KMS-11 (cell line): Measurements from ENCODE around the gene TBC1D1.
"Not testable (repeated sequence)": the region's sequence is repeated elsewhere in the genome, so short reads cannot be mapped to it uniquely, and the experiment has no call there.

Source experiments
- H2AFZ ChIP-seq: fragments of 200-600 bp; sonication (generic); 2 replicates; pipeline ENCODE4 v1.6.1; 2016; ENCODE audit warnings: antibody characterized with exemption, mixed run types, low read depth
- H3K27ac ChIP-seq: fragments of 200-600 bp; sonication (generic); 2 replicates; pipeline ENCODE4 v1.6.1; 2016; ENCODE audit warnings: mild to moderate bottlenecking, mixed run types
- H3K27me3 ChIP-seq: fragments of 200-600 bp; sonication (generic); 2 replicates; pipeline ENCODE4 v1.6.1; 2017; ENCODE audit warnings: mild to moderate bottlenecking, low read depth, mixed run types, moderate library complexity; ENCODE audit not compliant: insufficient read depth
- H3K36me3 ChIP-seq: fragments of 200-600 bp; sonication (generic); 2 replicates; pipeline ENCODE4 v1.6.1; 2017; ENCODE audit warnings: mild to moderate bottlenecking, mixed run types; ENCODE audit not compliant: insufficient read depth
- H3K4me1 ChIP-seq: fragments of 200-600 bp; sonication (generic); 2 replicates; pipeline ENCODE4 v1.6.1; 2016; ENCODE audit warnings: mild to moderate bottlenecking, low read depth, mixed run types; ENCODE audit not compliant: poor library complexity, severe bottlenecking
- H3K4me2 ChIP-seq: fragments of 200-600 bp; sonication (generic); 2 replicates; pipeline ENCODE4 v1.7.0; 2016; ENCODE audit warnings: mild to moderate bottlenecking, mixed run types
- H3K4me3 ChIP-seq: fragments of 200-600 bp; sonication (generic); IDR thresholded peaks from 2 replicates; pipeline ENCODE4 v1.6.1; 2017; ENCODE audit warnings: low read depth, low read length, mixed read lengths; ENCODE audit not compliant: insufficient read depth
- H3K79me2 ChIP-seq: fragments of 200-600 bp; sonication (generic); 2 replicates; pipeline ENCODE4 v1.6.1; 2016; ENCODE audit warnings: low read depth, mixed run types; ENCODE audit not compliant: insufficient read depth
- H3K9ac ChIP-seq: fragments of 200-600 bp; sonication (generic); 2 replicates; pipeline ENCODE4 v1.6.1; 2016; ENCODE audit warnings: mild to moderate bottlenecking, mixed run types
- H4K20me1 ChIP-seq: fragments of 200-600 bp; sonication (generic); 2 replicates; pipeline ENCODE4 v1.6.1; 2016; ENCODE audit warnings: mild to moderate bottlenecking, mixed run types; ENCODE audit not compliant: insufficient read depth
- TF ChIP-seq, protein P1 (sequence below): fragments of 200-600 bp; sonication (generic); conservative IDR thresholded peaks from 2 replicates; pipeline ENCODE4 v1.6.1; 2017; ENCODE audit warnings: low read depth, mild to moderate bottlenecking, antibody characterized with exemption, low read length, moderate library complexity, mixed read lengths

TBC1D1 gene

DNA sequence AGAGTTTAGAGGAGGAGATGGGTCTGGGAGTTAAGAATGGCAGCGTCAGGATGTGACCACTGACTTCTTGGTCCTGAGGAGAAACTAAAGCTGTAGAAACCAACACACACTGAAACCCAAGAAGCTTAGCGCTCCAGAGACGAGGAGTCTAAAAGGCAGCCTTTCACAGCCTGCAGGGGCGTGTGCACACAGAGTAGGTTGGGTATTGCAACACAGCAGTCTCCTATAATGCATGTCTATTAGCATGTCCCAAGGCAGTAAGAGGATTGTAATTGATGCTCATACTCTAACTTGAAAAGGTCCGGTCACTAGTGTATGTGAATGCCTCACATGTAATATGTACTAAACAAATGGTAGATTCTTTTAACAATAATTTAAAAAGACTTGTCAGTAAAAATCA is 126.7 kb downstream of the TBC1D1 start:
- H2AFZ ChIP-seq, result no peak overlapping the region
- no peak overlapping the region for H3K4me2 ChIP-seq
- H3K36me3 ChIP-seq, result no peaks in the 10 kb centered on the region
- no peaks in the 10 kb centered on the region for H3K27me3 ChIP-seq
- H4K20me1 ChIP-seq, result no peaks in the 10 kb centered on the region
- TF ChIP-seq, protein P1, sequence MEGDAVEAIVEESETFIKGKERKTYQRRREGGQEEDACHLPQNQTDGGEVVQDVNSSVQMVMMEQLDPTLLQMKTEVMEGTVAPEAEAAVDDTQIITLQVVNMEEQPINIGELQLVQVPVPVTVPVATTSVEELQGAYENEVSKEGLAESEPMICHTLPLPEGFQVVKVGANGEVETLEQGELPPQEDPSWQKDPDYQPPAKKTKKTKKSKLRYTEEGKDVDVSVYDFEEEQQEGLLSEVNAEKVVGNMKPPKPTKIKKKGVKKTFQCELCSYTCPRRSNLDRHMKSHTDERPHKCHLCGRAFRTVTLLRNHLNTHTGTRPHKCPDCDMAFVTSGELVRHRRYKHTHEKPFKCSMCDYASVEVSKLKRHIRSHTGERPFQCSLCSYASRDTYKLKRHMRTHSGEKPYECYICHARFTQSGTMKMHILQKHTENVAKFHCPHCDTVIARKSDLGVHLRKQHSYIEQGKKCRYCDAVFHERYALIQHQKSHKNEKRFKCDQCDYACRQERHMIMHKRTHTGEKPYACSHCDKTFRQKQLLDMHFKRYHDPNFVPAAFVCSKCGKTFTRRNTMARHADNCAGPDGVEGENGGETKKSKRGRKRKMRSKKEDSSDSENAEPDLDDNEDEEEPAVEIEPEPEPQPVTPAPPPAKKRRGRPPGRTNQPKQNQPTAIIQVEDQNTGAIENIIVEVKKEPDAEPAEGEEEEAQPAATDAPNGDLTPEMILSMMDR, result no peak
- H3K4me1 ChIP-seq, result no peaks in the 10 kb centered on the region
- H3K4me3 ChIP-seq, result no peak overlapping the region
- no peak overlapping the region for H3K27ac ChIP-seq
- no peak overlapping the region for H3K9ac ChIP-seq
- H3K79me2 ChIP-seq, result no peaks in the 10 kb centered on the region

DNA sequence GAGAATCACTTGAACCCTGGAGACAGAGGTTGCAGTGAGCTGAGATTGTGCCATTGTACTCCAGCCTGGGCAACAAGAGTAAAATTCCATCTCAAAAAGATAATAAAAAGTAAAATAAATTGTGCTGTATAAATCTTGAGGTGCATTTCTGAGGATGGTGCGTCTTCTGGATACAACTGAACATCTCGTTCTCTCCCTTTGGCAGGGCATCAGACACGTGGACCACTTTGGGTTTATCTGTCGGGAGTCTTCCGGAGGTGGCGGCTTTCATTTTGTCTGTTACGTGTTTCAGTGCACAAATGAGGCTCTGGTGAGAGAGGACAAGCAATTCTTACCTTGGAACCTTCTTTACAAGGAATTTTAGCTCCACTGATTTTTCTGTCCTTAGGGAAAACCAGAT is 129.5 kb downstream of the TBC1D1 start:
- Histone ChIP-seq H2AFZ (no peak overlapping the region), H3K79me2 (no peaks in the 10 kb centered on the region), H4K20me1 (no peaks in the 10 kb centered on the region), H3K9ac (no peak overlapping the region), H3K27me3 (no peaks in the 10 kb centered on the region), H3K4me1 (no peaks in the 10 kb centered on the region), H3K4me2 (no peak overlapping the region), H3K27ac (no peak overlapping the region), H3K4me3 (no peak overlapping the region), H3K36me3 (no peaks in the 10 kb centered on the region)
- TF ChIP-seq, protein P1, result no peak

DNA sequence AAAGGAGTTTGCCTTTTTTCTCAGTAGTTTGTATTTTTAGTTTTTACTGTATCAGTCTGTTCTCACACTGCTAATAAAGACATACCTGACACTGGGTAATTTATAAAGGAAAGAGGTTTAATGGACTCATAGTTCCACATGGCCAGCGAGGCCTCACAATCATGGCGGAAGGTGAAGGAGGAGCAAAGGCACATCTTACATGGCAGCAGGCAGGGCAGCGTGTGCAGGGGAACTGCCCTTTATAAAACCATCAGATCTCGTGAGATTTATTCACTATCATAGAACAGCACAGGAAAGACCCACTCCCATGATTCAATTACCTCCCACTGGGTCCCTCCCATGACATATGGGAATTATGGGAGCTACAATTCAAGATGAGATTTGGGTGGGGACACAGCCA is 130.1 kb downstream of the TBC1D1 start:
- H3K4me1 ChIP-seq, H3K4me3 ChIP-seq, H3K9ac ChIP-seq, H4K20me1 ChIP-seq, H2AFZ ChIP-seq, H3K79me2 ChIP-seq, H3K27me3 ChIP-seq, H3K27ac ChIP-seq, H3K36me3 ChIP-seq, H3K4me2 ChIP-seq: not testable (repeated sequence)

DNA sequence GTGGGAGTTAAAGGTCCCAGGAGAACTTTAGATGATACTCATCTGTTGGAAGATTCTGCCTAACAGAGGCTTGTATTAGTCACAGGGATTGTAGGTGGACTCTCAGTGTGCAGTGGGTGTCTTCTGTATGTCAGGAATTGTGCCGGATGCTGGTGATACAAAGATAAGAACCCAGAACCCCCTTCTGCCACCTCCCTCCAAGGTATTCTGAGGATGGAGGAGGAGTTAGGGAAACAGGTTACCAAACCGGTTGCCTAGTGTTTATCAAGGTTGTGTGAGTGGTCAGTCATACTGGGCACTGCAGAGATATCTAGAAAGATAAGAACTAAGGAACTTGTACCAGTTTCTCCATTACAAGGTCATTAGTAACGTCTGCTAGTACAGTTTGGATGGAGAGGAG is 130.9 kb downstream of the TBC1D1 start:
- Histone ChIP-seq H2AFZ (no peak overlapping the region), H3K4me3 (no peak overlapping the region), H3K79me2 (no peaks in the 10 kb centered on the region), H3K27ac (no peak overlapping the region), H3K27me3 (no peaks in the 10 kb centered on the region), H4K20me1 (no peaks in the 10 kb centered on the region), H3K4me2 (no peak overlapping the region), H3K36me3 (no peaks in the 10 kb centered on the region), H3K9ac (no peak overlapping the region), H3K4me1 (no peaks in the 10 kb centered on the region)
- TF ChIP-seq, protein P1, result no peak

DNA sequence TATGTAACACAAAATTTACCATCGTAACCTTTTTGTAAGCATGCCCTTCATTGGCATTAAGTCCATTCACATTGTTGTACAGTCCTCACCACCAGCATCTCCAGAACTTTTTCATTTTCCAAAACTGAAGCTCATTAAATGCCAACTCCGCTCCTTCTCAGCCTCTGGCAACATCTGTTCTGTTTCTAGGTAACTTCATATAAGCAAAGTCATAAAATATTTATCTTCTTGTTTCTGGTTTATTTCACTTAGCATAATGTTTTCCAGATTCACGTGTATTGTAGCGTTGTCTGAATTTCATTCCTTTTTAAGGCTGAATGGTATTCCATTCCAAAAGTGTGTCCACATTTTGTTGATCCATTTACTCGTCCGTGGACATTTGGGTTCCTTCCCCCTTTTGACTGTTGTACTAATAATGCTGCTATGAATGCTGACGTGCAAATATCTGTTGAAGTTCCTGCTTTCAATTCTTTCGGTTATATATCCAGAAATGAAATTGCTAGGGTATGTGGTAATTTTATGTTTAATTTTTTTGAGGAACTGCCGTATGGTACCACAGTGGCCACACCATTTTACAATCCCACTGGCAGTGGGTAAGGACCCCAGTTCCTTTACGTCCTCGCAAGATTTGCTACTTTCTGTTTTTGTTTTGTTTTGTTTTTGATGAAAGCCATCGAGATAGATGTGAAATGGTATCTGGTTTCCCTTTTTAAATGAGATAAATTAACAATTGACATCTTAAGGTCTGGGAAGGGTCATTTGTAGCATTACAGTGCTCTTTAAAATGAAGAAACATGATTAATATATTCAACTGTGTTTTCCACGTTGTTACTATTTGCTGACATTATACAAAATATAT is 132.7 kb downstream of the TBC1D1 start:
- H3K36me3 ChIP-seq, result no peaks in the 10 kb centered on the region
- no peak overlapping the region for H3K9ac ChIP-seq
- no peak overlapping the region for H3K4me2 ChIP-seq

More for the DNA sequence above, 132.7 kb downstream of the TBC1D1 start:
- Histone ChIP-seq H3K27ac (no peak overlapping the region), H3K4me1 (no peaks in the 10 kb centered on the region), H3K4me3 (no peak overlapping the region), H4K20me1 (no peaks in the 10 kb centered on the region), H3K79me2 (no peaks in the 10 kb centered on the region), H2AFZ (no peak overlapping the region), H3K27me3 (no peaks in the 10 kb centered on the region)
- TF ChIP-seq, protein P1, result no peak
